ENCODE results near the gene TGFB1I1. TPM values are rescaled to one million over a fixed set of nuclear protein-coding genes. Genes with fewer than 3 reads are reported as not detected.

TGFB1I1 gene
- total and polyA plus RNA-seq, 2 of the 13 experiments (the other 11 are each of a cell fraction or from before 2014, with no cell fraction given), result 0.80 to 2.9 TPM

DNA sequence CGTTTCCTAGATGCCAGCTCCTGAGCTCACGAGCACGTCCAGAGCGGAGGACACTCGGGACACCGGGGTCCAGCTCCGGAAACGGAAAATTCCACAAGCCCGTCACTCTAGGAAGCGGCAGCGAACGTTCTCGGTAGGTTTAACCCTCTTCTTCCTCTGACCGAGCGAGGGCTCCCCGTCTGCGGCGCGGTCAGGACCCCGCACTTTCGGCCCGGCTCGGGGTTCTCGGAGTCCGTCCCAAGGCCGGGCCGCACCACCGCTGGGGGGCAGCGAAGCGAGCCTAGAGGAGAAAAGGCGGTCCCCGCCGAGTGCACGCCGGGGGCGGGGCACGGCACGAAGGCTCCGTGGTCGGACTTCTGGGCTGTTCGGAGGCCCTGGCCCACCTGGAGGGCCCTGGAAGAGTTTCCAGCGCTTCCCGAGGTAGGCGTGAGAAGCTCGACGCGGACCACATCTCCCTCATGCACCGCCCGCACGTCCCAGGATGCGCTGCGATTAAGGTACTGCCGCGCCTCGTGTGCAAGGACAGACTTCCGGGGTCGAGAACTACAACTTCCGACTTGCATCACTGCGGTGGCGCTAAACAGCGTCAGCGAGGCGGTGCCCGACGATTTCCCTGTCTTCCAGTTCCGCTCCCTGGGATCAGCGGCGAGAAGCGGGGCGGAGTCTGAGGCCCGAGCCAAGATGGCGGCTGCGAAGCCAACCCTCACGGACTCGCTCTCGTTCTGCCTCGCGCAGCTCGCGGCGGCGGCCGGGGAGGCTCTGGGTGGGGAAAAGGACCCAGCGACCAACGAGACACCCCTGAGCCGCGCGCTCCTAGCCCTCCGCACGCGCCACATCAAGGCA lies 12.9 kb upstream of the TGFB1I1 start, which contains the start of gene ARMC5 (continued):
- TF ChIP-seq ZNF275 (CRISPR knock-in tag; IDR thresholded peaks at IDR 0.05; ENCODE audit: borderline replicate concordance) (peak; percentile 82), ZNF329 (CRISPR knock-in tag; IDR thresholded peaks at IDR 0.05; ENCODE audit: low read depth) (peak; percentile 77; the same call in 1 of the 2 replicates), RARG (CRISPR knock-in tag; IDR thresholded peaks at IDR 0.05; ENCODE audit: low read depth) (no peak), HES4 (CRISPR knock-in tag; IDR thresholded peaks at IDR 0.05; ENCODE audit: borderline replicate concordance) (0 out of 2 replicates have a peak, but pooled peaks have one; percentile 46), ZNF317 (CRISPR knock-in tag; IDR thresholded peaks at IDR 0.05) (peak; percentile 87; the same call in 1 of the 2 replicates), NCOA5 (CRISPR knock-in tag; IDR thresholded peaks at IDR 0.05) (peak; percentile 92; the same call in 1 of the 2 replicates), ZNF563 (CRISPR knock-in tag; IDR thresholded peaks at IDR 0.05) (peak; percentile 65; the same call in 1 of the 2 replicates), ZNF772 (CRISPR knock-in tag; IDR thresholded peaks at IDR 0.05) (peak; percentile 85), PLRG1 (conservative IDR thresholded peaks at IDR 0.05) (no peak), NAIF1 (CRISPR knock-in tag; IDR thresholded peaks at IDR 0.05; ENCODE audit: borderline replicate concordance) (peak; percentile 38), ZNF580 (CRISPR knock-in tag; IDR thresholded peaks at IDR 0.05; ENCODE audit: borderline replicate concordance, low read depth) (peak; percentile 15; the same call in 1 of the 2 replicates), ZBTB7A (CRISPR knock-in tag; IDR thresholded peaks at IDR 0.05) (no peak), MTF1 (CRISPR knock-in tag; IDR thresholded peaks at IDR 0.05) (peak; percentile 99), ZNF674 (CRISPR knock-in tag; IDR thresholded peaks at IDR 0.05; ENCODE audit: low read depth) (no peak; the same call in 1 of the 2 replicates), ZMYM3 (CRISPR knock-in tag; IDR thresholded peaks at IDR 0.05) (no peak), ZFP90 (CRISPR knock-in tag; IDR thresholded peaks at IDR 0.05; ENCODE audit: borderline replicate concordance) (peak; percentile 98), FOXK1 (CRISPR knock-in tag; IDR thresholded peaks at IDR 0.05; ENCODE audit: borderline replicate concordance, low read depth) (peak; percentile 90), SP1 (IDR thresholded peaks at IDR 0.05) (no peak), SP1 (CRISPR knock-in tag; IDR thresholded peaks at IDR 0.05) (peak; percentile 82; the same call in 1 of the 2 replicates), TCF12 (IDR thresholded peaks at IDR 0.05) (no peak), TCF12 (CRISPR knock-in tag; IDR thresholded peaks at IDR 0.05) (no peak), CHD2 (IDR thresholded peaks at IDR 0.05; ENCODE audit: low read depth, low read length) (peak; percentile 59; the same call in 1 of the 2 replicates), MTF2 (CRISPR knock-in tag; IDR thresholded peaks at IDR 0.05; ENCODE audit: borderline replicate concordance) (no peak; the same call in 1 of the 2 replicates), ZNF644 (CRISPR knock-in tag; IDR thresholded peaks at IDR 0.05; ENCODE audit: low read depth) (no peak), ZNF75D (CRISPR knock-in tag; IDR thresholded peaks at IDR 0.05; ENCODE audit: borderline replicate concordance) (no peak), KAT8 (CRISPR knock-in tag; IDR thresholded peaks at IDR 0.05) (peak; percentile 97), MAFK (conservative IDR thresholded peaks at IDR 0.05 in 1 of 2, IDR thresholded peaks at IDR 0.05 in 1 of 2; ENCODE audit: low read length in 2 of 2) (no peak), ZNF124 (CRISPR knock-in tag; IDR thresholded peaks at IDR 0.05) (peak; percentile 78; the same call in 1 of the 2 replicates), ZNF335 (CRISPR knock-in tag; IDR thresholded peaks at IDR 0.05) (peak; percentile 85; the same call in 1 of the 2 replicates), ZNF550 (CRISPR knock-in tag; IDR thresholded peaks at IDR 0.05; ENCODE audit: borderline replicate concordance) (peak; percentile 41; the same call in 1 of the 2 replicates), RBM39 (IDR thresholded peaks at IDR 0.05; ENCODE audit: low read depth, low read length, poor library complexity, severe bottlenecking) (peak; percentile 89), ZNF879 (CRISPR knock-in tag; IDR thresholded peaks at IDR 0.05) (peak; percentile 56; the same call in 1 of the 2 replicates)
